Epithelial cell of esophagus (primary cell): Measurements from ENCODE around the gene CDKAL1.

Experiments
- DNase-seq: peaks from one replicate; pipeline ENCODE4 v3.0.0; 2010; ENCODE audit warnings: low read depth
- H3K4me3 ChIP-seq: 2 replicates; pipeline ENCODE4 v1.5.1; 2011; ENCODE audit warnings: mild to moderate bottlenecking, low read length, control low read depth
- CTCF ChIP-seq: IDR thresholded peaks from 2 replicates; pipeline ENCODE4 v1.5.1; 2011; ENCODE audit warnings: low read depth, mild to moderate bottlenecking, low read length, control low read depth, inconsistent platforms; ENCODE audit not compliant: insufficient read depth; ENCODE audit errors: missing control alignments

CDKAL1 gene

GRCh38 chr6:20740727-20741126, 206.5 kb downstream of the CDKAL1 start:
- no peak for DNase-seq
- no peak overlapping the region for H3K4me3 ChIP-seq
- TF ChIP-seq CTCF, result no peak

GRCh38 chr6:20741490-20741889, 207.2 kb downstream of the CDKAL1 start:
- no peak overlapping the region for H3K4me3 ChIP-seq
- no peak for DNase-seq
- TF ChIP-seq CTCF, result no peak

GRCh38 chr6:20744911-20745557, 210.8 kb downstream of the CDKAL1 start:
- no peak for TF ChIP-seq CTCF
- DNase-seq, result no peak

GRCh38 chr6:20746024-20746423, 211.8 kb downstream of the CDKAL1 start:
- no peak for TF ChIP-seq CTCF
- H3K4me3 ChIP-seq, result no peak overlapping the region
- DNase-seq, result peak; percentile 33

More at GRCh38 chr6:20744911-20745557, 210.8 kb downstream of the CDKAL1 start:
- no peak overlapping the region for H3K4me3 ChIP-seq

GRCh38 chr6:20746805-20747558, 212.7 kb downstream of the CDKAL1 start:
- no peak for DNase-seq
- TF ChIP-seq CTCF, result no peak
- no peak overlapping the region for H3K4me3 ChIP-seq

- no peak overlapping the region for H3K4me3 ChIP-seq
- no peak for DNase-seq
- TF ChIP-seq CTCF, result no peak
Observed at GRCh38 chr6:20747991-20748390, 213.7 kb downstream of the CDKAL1 start.

GRCh38 chr6:20751293-20751935, 217.2 kb downstream of the CDKAL1 start:
- no peak for DNase-seq
- H3K4me3 ChIP-seq, result no peak overlapping the region
- no peak for TF ChIP-seq CTCF
